GM12878 (cell line): ENCODE data around the gene SMPD3. TPM values are rescaled to one million over a fixed set of nuclear protein-coding genes. Genes with fewer than 3 reads are reported as not detected.

Experiments
- ATAC-seq: fragments of 200-7000 bp; cut with Tn5 transposase; 3 replicates; pipeline ENCODE4 v1.9.1; 2020; ENCODE audit warnings: mild to moderate bottlenecking, moderate library complexity
- BruUV-seq: library from RNA; stranded (reverse); fragments of 400-500 nt; replicated peaks from 2 replicates; lab custom pipeline; 2021; lab: Mats Ljungman, UMichigan
- CTCF ChIA-PET: fragments of 300-600 bp; sonication (Branson Sonifier 250); formaldehyde crosslinking; extraction: SDS; loops from one replicate; lab custom pipeline; 2021; ENCODE audit warnings: inconsistent platforms; lab: Yijun Ruan, JAX
- POLR2A ChIA-PET: fragments of 350-600 bp; formaldehyde crosslinking; extraction: SDS; loops from one replicate; lab custom pipeline; 2021; ENCODE audit warnings: inconsistent platforms; lab: Charles Lee
- RAD21 ChIA-PET: fragments of 300-600 bp; sonication (Branson Sonifier 250); formaldehyde crosslinking; loops from one replicate; lab custom pipeline; 2023; ENCODE audit warnings: antibody characterized with exemption; ENCODE audit not compliant: unreplicated experiment; lab: Charles Lee
- SMC1A ChIA-PET: fragments of 300-600 bp; sonication (Branson Sonifier 250); formaldehyde crosslinking; loops from one replicate; lab custom pipeline; 2023; ENCODE audit not compliant: unreplicated experiment, uncharacterized antibody; lab: Charles Lee
- DNase-seq: peaks from one replicate; pipeline ENCODE4 v3.0.0-alpha.2; 2011; ENCODE audit warnings: low read depth, low spot score
- FAIRE-seq: peaks from 3 replicates; lab custom pipeline; 2011; peaks lifted over from hg19 to GRCh38; lab: Jason Lieb, UNC
- H2AFZ ChIP-seq: 2 replicates; pipeline ENCODE4 v1.6.0; 2011; ENCODE audit warnings: low read depth, low read length, control low read depth; ENCODE audit not compliant: control insufficient read depth
- H3K27ac ChIP-seq: 2 replicates; pipeline ENCODE4 v1.5.1; 2011; ENCODE audit warnings: control low read depth; ENCODE audit not compliant: control insufficient read depth, insufficient read depth
- H3K27me3 ChIP-seq, 2 experiments: replicated peaks in 1 of 2; 2 replicates each; pipeline versions ENCODE4 v1.6.0 to v1.6.1; 2011; ENCODE audit warnings: low read length in 1 of 2; ENCODE audit not compliant: control insufficient read depth in 2 of 2, insufficient read depth in 2 of 2
- H3K36me3 ChIP-seq, 2 experiments: 2 replicates each; pipeline ENCODE4 v1.5.1; 2011; ENCODE audit warnings: low read length in 1 of 2; ENCODE audit not compliant: control insufficient read depth in 2 of 2, insufficient read depth in 2 of 2
- H3K4me1 ChIP-seq: 2 replicates; pipeline ENCODE4 v1.6.1; 2011; ENCODE audit warnings: mild to moderate bottlenecking, low read length, moderate library complexity, mixed read lengths; ENCODE audit not compliant: control insufficient read depth, insufficient read depth
- H3K4me2 ChIP-seq: 2 replicates; pipeline ENCODE4 v1.6.0; 2011; ENCODE audit warnings: control low read depth; ENCODE audit not compliant: control insufficient read depth, insufficient read depth
- H3K4me3 ChIP-seq: fragments of 200-600 bp; sonication (generic); 2 replicates; pipeline ENCODE4 v1.5.1; 2016
- H3K79me2 ChIP-seq: 2 replicates; pipeline ENCODE4 v1.6.0; 2011; ENCODE audit warnings: low read length; ENCODE audit not compliant: control insufficient read depth, insufficient read depth
- H3K9ac ChIP-seq: 2 replicates; pipeline ENCODE4 v1.8.0; 2011; ENCODE audit warnings: low read length, control low read depth, mixed read lengths; ENCODE audit not compliant: control insufficient read depth, insufficient read depth
- H3K9me3 ChIP-seq: replicated peaks from 3 replicates; pipeline ENCODE4 v1.5.1; 2011; ENCODE audit warnings: mild to moderate bottlenecking, low read length; ENCODE audit not compliant: control insufficient read depth, insufficient read depth
- H4K20me1 ChIP-seq: 2 replicates; pipeline ENCODE4 v1.6.0; 2011; ENCODE audit not compliant: control insufficient read depth, insufficient read depth
- BMI1 ChIP-seq: fragments of 450-650 bp; IDR thresholded peaks from 2 replicates; pipeline ENCODE4 v1.6.1; 2016; ENCODE audit warnings: mild to moderate bottlenecking, moderate library complexity, borderline replicate concordance
- BRCA1 ChIP-seq: IDR thresholded peaks from 2 replicates; pipeline ENCODE4 v1.6.1; 2011; ENCODE audit warnings: low read depth, low read length, improper control_type of control experiment
- GATAD2B ChIP-seq: fragments of 450-650 bp; conservative IDR thresholded peaks from 2 replicates; pipeline ENCODE4 v1.6.1; 2017; ENCODE audit warnings: low read depth, mild to moderate bottlenecking, moderate library complexity
- HCFC1 ChIP-seq: fragments of 150-350 bp; IDR thresholded peaks from 2 replicates; pipeline ENCODE4 v1.6.1; 2014; ENCODE audit warnings: low read length
- NR2C1 ChIP-seq: fragments of 450-650 bp; IDR thresholded peaks from 2 replicates; pipeline ENCODE4 v1.6.1; 2017; ENCODE audit warnings: antibody characterized with exemption, mild to moderate bottlenecking, moderate library complexity
- PML ChIP-seq: IDR thresholded peaks from 2 replicates; pipeline ENCODE4 v1.6.1; 2012; ENCODE audit warnings: low read length, inconsistent platforms
- SREBF1 ChIP-seq: IDR thresholded peaks from 2 replicates; pipeline ENCODE4 v1.6.1; 2012; ENCODE audit warnings: mild to moderate bottlenecking, low read length
- TBL1XR1 ChIP-seq: IDR thresholded peaks from 2 replicates; pipeline ENCODE4 v1.6.1; 2012; ENCODE audit warnings: low read depth, low read length, improper control_type of control experiment
- WRNIP1 ChIP-seq: IDR thresholded peaks from 2 replicates; pipeline ENCODE4 v1.6.1; 2011; ENCODE audit warnings: low read depth, low read length, improper control_type of control experiment, borderline replicate concordance
- YBX1 ChIP-seq: fragments of 450-650 bp; IDR thresholded peaks from 2 replicates; pipeline ENCODE4 v1.6.1; 2016; ENCODE audit warnings: antibody characterized with exemption
- ZBED1 ChIP-seq: IDR thresholded peaks from 2 replicates; pipeline ENCODE4 v1.6.1; 2016; ENCODE audit warnings: borderline replicate concordance
- WGBS: methylation state at CpG from one replicate; pipeline ENCODE4 v1.1.6; 2016; ENCODE audit warnings: low lambda C conversion rate; ENCODE audit not compliant: insufficient replicate concordance, insufficient coverage; ENCODE audit errors: missing lambda C conversion rate; 5-methylcytosine and 5-hydroxymethylcytosine counted together
- in situ Hi-C: fragments of 300-500 bp; cut with MboI; formaldehyde crosslinking; loops from 9 replicates; pipeline ENCODE4 v1.14.3; 2018; ENCODE audit warnings: mixed read lengths
- intact Hi-C: fragments of 100-400 bp; cut with micrococcal nuclease; formaldehyde crosslinking; loops from one replicate; pipeline ENCODE4 v1.14.2; 2022; ENCODE audit not compliant: unreplicated experiment
- polyA plus RNA-seq, 11 experiments: library from polyadenylated mRNA; depleted of rRNA in 4 of 11; unstranded in 6 of 11; stranded (reverse) in 5 of 11; fragments of >200 nt; fragmentation: Nextera tagmentation in 4 of 11; fragmentation: Illumina TruSeq in 1 of 11; extraction: Ambion mirVana in 4 of 11; extraction: Trizol in 1 of 11; gene quantifications; 1 replicate in 1 of 11; 2 replicates in 10 of 11; pipeline versions ENCODE4 v1.2.1 to v1.2.3, GENCODE V29; 2011 to 2016; ENCODE audit warnings: inconsistent platforms in 2 of 11, missing spikeins in 2 of 11, low read depth in 1 of 11
- total RNA-seq, 4 experiments: library from RNA; depleted of rRNA in 3 of 4; stranded (reverse); fragments of >200 nt in 3 of 4; fragmentation: Illumina TruSeq in 1 of 4; extraction: Trizol in 1 of 4; gene quantifications; 2 replicates each; pipeline versions ENCODE4 v1.2.1 to v1.2.3, GENCODE V29; 2013 to 2021
- TF ChIP-seq, protein P1 (sequence below): fragments of 450-650 bp; IDR thresholded peaks from 2 replicates; pipeline ENCODE4 v1.6.1; 2017; ENCODE audit warnings: antibody characterized with exemption, mild to moderate bottlenecking, moderate library complexity

SMPD3 gene
- total and polyA plus RNA-seq, 10 of the 15 experiments (the other 5 are each of a cell fraction or from before 2014, with no cell fraction given): 0.04 to 2.0 (median 1.2) TPM

DNA sequence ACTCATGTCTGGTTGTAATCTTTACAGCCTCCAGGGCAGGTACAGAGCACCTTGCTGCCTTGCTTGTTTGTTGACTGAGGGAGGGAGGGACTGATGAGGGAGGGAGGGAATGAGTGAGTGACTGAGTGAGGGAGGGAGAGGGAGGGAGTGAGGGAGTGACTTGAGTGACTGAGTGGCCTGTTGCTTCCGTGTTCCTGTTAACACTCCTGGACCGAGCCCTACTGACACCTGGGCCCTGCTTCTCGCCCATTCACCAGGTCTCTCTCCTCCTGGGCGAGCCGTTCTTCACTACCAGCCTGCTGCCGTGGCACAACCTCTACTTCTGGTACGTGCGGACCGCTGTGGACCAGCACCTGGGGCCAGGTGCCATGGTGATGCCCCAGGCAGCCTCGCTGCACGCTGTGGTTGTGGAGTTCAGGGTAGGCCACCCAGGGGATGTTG lies 96.3 kb downstream of the SMPD3 start:
- H3K36me3 ChIP-seq: peaks cover 25 to 41% of the 10 kb centered on the region in 2 experiments
- H3K27me3 ChIP-seq: no peaks in the 10 kb centered on the region
- ChIA-PET POLR2A (no interaction called here), RAD21 (no interaction called here), CTCF (interaction anchor here (1.2 kb wide), 1 partner anchor 90 kb away, joined by 5 read pairs; no protein-coding TSS in a partner anchor), SMC1A (no interaction called here)
- H3K9ac ChIP-seq: no peak overlapping the region
- no peak for FAIRE-seq
- H3K79me2 ChIP-seq: no peaks in the 10 kb centered on the region
- intact Hi-C loops: no loop called here
- no peaks in the 10 kb centered on the region; the same call in 1 of the 2 replicates for H4K20me1 ChIP-seq
- no peaks in the 10 kb centered on the region for H3K9me3 ChIP-seq
- no peak for TF ChIP-seq GATAD2B
- no peak for DNase-seq
- no peak overlapping the region for H2AFZ ChIP-seq
- in situ Hi-C loops: no loop called here
- H3K4me2 ChIP-seq: no peak overlapping the region
- H3K4me1 ChIP-seq: peaks cover 17% of the 10 kb centered on the region
- ATAC-seq: no peak
- H3K4me3 ChIP-seq: no peak overlapping the region
- H3K27ac ChIP-seq: no peak overlapping the region
- 98% methylated on average over 9 of the region's 11 CpGs for WGBS
- BruUV-seq: no TSS peak

DNA sequence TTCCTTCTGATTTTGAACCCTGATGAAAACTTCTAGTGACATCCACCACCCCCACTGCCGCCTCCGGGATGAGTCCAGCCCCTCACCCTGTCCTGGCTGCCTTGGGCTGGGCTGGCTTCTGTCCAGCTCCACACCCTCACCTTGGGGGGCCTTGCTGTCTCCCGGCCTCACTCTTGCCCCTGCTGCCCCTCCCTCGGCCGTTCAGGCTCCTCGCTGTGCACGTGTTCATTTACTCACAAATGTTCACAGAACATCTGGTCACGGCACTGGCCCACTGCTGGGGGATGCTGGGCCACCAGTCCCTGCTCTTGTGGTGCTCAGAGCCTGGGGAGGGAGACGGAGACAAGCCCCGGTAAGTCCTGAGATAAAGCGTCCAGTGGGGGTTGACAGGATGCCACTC lies 96.8 kb downstream of the SMPD3 start:
- H3K79me2 ChIP-seq: no peaks in the 10 kb centered on the region
- intact Hi-C loops: no loop called here
- H4K20me1 ChIP-seq: no peaks in the 10 kb centered on the region; the same call in 1 of the 2 replicates
- no peak overlapping the region for H3K9ac ChIP-seq
- peaks cover 12% of the 10 kb centered on the region for H3K4me1 ChIP-seq
- H3K9me3 ChIP-seq: no peaks in the 10 kb centered on the region
- POLR2A ChIA-PET: no interaction called here
- WGBS: 87% methylated on average over 11 of the region's 11 CpGs
- H3K36me3 ChIP-seq: peaks cover 24 to 38% of the 10 kb centered on the region in 2 experiments
- H3K4me2 ChIP-seq: no peak overlapping the region
- no peak for ATAC-seq
- no TSS peak for BruUV-seq
- SMC1A ChIA-PET: no interaction called here
- no peak overlapping the region for H2AFZ ChIP-seq
- RAD21 ChIA-PET: no interaction called here
- in situ Hi-C loops: no loop called here
- DNase-seq: no peak
- no peaks in the 10 kb centered on the region for H3K27me3 ChIP-seq
- FAIRE-seq: no peak
- CTCF ChIA-PET: no interaction called here
- H3K27ac ChIP-seq: no peak overlapping the region
- H3K4me3 ChIP-seq: no peak overlapping the region
- TF ChIP-seq WRNIP1: no peak
- TF ChIP-seq BRCA1: no peak
- TF ChIP-seq NR2C1: no peak
- no peak for TF ChIP-seq PML
- TF ChIP-seq SREBF1: no peak
- no peak for TF ChIP-seq GATAD2B
- TF ChIP-seq YBX1: no peak
- no peak for TF ChIP-seq TBL1XR1
- no peak for TF ChIP-seq HCFC1
- no peak for TF ChIP-seq BMI1
- no peak for TF ChIP-seq ZBED1
- TF ChIP-seq, protein P1, sequence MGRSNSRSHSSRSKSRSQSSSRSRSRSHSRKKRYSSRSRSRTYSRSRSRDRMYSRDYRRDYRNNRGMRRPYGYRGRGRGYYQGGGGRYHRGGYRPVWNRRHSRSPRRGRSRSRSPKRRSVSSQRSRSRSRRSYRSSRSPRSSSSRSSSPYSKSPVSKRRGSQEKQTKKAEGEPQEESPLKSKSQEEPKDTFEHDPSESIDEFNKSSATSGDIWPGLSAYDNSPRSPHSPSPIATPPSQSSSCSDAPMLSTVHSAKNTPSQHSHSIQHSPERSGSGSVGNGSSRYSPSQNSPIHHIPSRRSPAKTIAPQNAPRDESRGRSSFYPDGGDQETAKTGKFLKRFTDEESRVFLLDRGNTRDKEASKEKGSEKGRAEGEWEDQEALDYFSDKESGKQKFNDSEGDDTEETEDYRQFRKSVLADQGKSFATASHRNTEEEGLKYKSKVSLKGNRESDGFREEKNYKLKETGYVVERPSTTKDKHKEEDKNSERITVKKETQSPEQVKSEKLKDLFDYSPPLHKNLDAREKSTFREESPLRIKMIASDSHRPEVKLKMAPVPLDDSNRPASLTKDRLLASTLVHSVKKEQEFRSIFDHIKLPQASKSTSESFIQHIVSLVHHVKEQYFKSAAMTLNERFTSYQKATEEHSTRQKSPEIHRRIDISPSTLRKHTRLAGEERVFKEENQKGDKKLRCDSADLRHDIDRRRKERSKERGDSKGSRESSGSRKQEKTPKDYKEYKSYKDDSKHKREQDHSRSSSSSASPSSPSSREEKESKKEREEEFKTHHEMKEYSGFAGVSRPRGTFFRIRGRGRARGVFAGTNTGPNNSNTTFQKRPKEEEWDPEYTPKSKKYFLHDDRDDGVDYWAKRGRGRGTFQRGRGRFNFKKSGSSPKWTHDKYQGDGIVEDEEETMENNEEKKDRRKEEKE: no peak
